Neuronal stem cell (in vitro differentiated cells): ENCODE data around the gene WNT6.

Source experiments
- DNase-seq: peaks from one replicate; pipeline ENCODE4 v3.0.0-alpha.2; 2013; ENCODE audit warnings: low spot score
- H2AFZ ChIP-seq: one replicate; pipeline ENCODE4 v1.6.1; 2013; ENCODE audit warnings: mild to moderate bottlenecking, low read length, inconsistent platforms
- H2AK5ac ChIP-seq: 2 replicates; pipeline ENCODE4 v1.6.1; 2013; ENCODE audit warnings: low read depth, mild to moderate bottlenecking, inconsistent platforms, low read length, moderate library complexity, mixed read lengths
- H2BK120ac ChIP-seq: 2 replicates; pipeline ENCODE4 v1.6.1; 2013; ENCODE audit warnings: low read depth, mild to moderate bottlenecking, inconsistent platforms, low read length, moderate library complexity, mixed read lengths
- H2BK12ac ChIP-seq: one replicate; pipeline ENCODE4 v1.6.1; 2013; ENCODE audit warnings: low read length, inconsistent platforms
- H2BK15ac ChIP-seq: 2 replicates; pipeline ENCODE4 v1.6.1; 2013; ENCODE audit warnings: mild to moderate bottlenecking, low read length, inconsistent platforms, mixed read lengths
- H2BK5ac ChIP-seq: one replicate; pipeline ENCODE4 v1.6.1; 2013; ENCODE audit warnings: inconsistent platforms, mild to moderate bottlenecking, low read length, moderate library complexity
- H3K14ac ChIP-seq: one replicate; pipeline ENCODE4 v1.6.1; 2013; ENCODE audit warnings: low read length, inconsistent platforms
- H3K18ac ChIP-seq: 2 replicates; pipeline ENCODE4 v1.6.1; 2013; ENCODE audit warnings: low read length, inconsistent platforms
- H3K23ac ChIP-seq: 2 replicates; pipeline ENCODE4 v1.6.1; 2013; ENCODE audit warnings: low read depth, mild to moderate bottlenecking, mixed read lengths, low read length, inconsistent platforms; ENCODE audit not compliant: poor library complexity
- H3K27ac ChIP-seq: replicated peaks from 3 replicates; pipeline ENCODE4 v1.5.1; 2013; ENCODE audit warnings: low read length, inconsistent platforms
- H3K27me3 ChIP-seq, 3 experiments: 2 replicates each; pipeline ENCODE4 v1.6.1; 2013; ENCODE audit warnings: low read length in 3 of 3, mild to moderate bottlenecking in 2 of 3, inconsistent platforms in 1 of 3, low read depth in 1 of 3, mixed read lengths in 1 of 3, moderate library complexity in 1 of 3; ENCODE audit not compliant: control insufficient read depth in 3 of 3, insufficient read depth in 3 of 3
- H3K36me3 ChIP-seq, 2 donors: replicated peaks in 1 of 2; 2 replicates each; pipeline ENCODE4 v1.6.1; 2013; ENCODE audit warnings: low read length in 2 of 2; ENCODE audit not compliant: control insufficient read depth in 2 of 2, insufficient read depth in 2 of 2
- H3K4ac ChIP-seq: 2 replicates; pipeline ENCODE4 v1.6.1; 2013; ENCODE audit warnings: inconsistent platforms, mild to moderate bottlenecking, low read length, moderate library complexity
- H3K4me1 ChIP-seq, 2 donors: 1 replicate in 1 of 2; 2 replicates in 1 of 2; pipeline ENCODE4 v1.6.1; 2013; ENCODE audit warnings: low read length in 2 of 2, low read depth in 1 of 2; ENCODE audit not compliant: control insufficient read depth in 2 of 2, insufficient read depth in 1 of 2
- H3K4me2 ChIP-seq: one replicate; pipeline ENCODE4 v1.6.1; 2013; ENCODE audit warnings: mild to moderate bottlenecking, low read length, inconsistent platforms; ENCODE audit not compliant: insufficient read depth, poor library complexity, severe bottlenecking
- H3K4me3 ChIP-seq, 2 donors: 2 replicates each; pipeline ENCODE4 v1.5.1; 2013; ENCODE audit warnings: low read length in 2 of 2, mild to moderate bottlenecking in 2 of 2, inconsistent platforms in 1 of 2, moderate library complexity in 1 of 2
- H3K79me1 ChIP-seq: one replicate; pipeline ENCODE4 v1.6.1; 2013; ENCODE audit warnings: low read depth, mild to moderate bottlenecking, inconsistent platforms, low read length, moderate library complexity
- H3K9ac ChIP-seq: one replicate; pipeline ENCODE4 v1.6.1; 2013; ENCODE audit warnings: mild to moderate bottlenecking, low read depth, low read length, inconsistent platforms; ENCODE audit not compliant: poor library complexity
- H3K9me3 ChIP-seq, 2 donors: replicated peaks in 1 of 2; 2 replicates each; pipeline versions ENCODE3 to v1.6.1; 2013; ENCODE audit warnings: low read length in 2 of 2, mild to moderate bottlenecking in 2 of 2, inconsistent platforms in 1 of 2, low read depth in 1 of 2, mixed read lengths in 1 of 2, moderate library complexity in 1 of 2; ENCODE audit not compliant: control insufficient read depth in 2 of 2, insufficient read depth in 1 of 2
- H4K8ac ChIP-seq: one replicate; pipeline ENCODE4 v1.6.1; 2013; ENCODE audit warnings: low read depth, mild to moderate bottlenecking, inconsistent platforms, low read length, moderate library complexity
- H4K91ac ChIP-seq: one replicate; pipeline ENCODE4 v1.6.1; 2013; ENCODE audit warnings: low read length, low read depth, mild to moderate bottlenecking, inconsistent platforms; ENCODE audit not compliant: poor library complexity
- WGBS, 2 donors: extraction: QIAGEN DNeasy Blood & Tissue Kit; methylation state at CpG; one replicate each; pipeline ENCODE4 v1.1.7; 2013; ENCODE audit warnings: missing lambda C conversion rate in 2 of 2, mixed read lengths in 1 of 2; ENCODE audit not compliant: insufficient read length in 2 of 2, insufficient replicate concordance in 1 of 2; ENCODE audit errors: extremely low coverage in 2 of 2; 5-methylcytosine and 5-hydroxymethylcytosine counted together

Gene WNT6

DNA sequence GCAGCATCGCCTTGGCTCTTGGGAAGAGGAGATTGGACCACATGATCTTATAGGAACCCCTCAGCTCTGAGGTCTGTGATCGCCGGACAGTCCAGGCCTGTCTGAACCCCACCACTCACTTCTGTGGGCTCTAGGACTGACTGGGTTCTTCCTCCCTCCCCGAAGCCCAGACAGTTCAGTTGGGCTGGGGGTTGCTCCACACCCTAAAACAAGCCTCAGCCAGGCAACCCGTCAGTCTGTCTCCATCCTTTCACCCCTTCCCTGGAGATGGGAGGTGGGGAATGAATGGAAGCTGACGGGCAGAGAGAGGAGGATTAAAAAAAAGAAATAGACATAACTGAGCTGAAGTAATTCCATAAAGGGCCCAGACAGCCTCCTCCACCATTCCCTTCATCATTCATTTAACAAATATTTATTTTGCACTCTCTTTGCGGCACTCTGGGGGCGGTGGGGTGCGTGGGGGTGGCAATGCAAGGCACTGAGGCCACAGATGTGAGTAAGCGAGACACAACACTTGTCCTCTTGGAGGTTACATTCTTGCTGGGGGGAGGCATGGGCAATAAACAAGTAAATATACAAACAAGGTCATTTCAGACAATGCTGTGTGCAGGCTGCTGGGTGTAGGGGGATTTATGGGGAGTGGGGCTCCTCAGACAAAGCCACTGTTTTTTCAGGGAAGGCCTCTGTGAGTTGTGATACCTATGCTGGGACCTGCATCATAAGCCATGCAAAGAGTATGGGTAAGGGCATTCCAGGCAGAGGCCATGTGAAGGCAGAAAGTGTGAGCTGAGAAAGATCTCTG lies 33.9 kb downstream of the WNT6 start:
- no peak overlapping the region for H4K91ac ChIP-seq
- WGBS, 2 donors = no CpG with 5 or more reads among the region's 10 CpGs
- no peak overlapping the region for H2AK5ac ChIP-seq
- peaks cover 2 to 13% of the 10 kb centered on the region in 2 donors for H3K4me1 ChIP-seq
- H2BK120ac ChIP-seq = no peak overlapping the region
- H3K4ac ChIP-seq = no peak overlapping the region
- no peak for DNase-seq
- peak overlapping the region; percentile 76 for H3K18ac ChIP-seq
- H3K27ac ChIP-seq = no peak overlapping the region
- H2BK5ac ChIP-seq = no peak overlapping the region
- peak overlapping the region; percentile 95 for H2AFZ ChIP-seq
- H3K79me1 ChIP-seq = no peaks in the 10 kb centered on the region
- peak overlapping the region; percentile 38 for H3K9ac ChIP-seq
- no peak overlapping the region for H2BK12ac ChIP-seq
- peak overlapping the region in 1 of 2 donors; percentile 38 for H3K4me3 ChIP-seq
- peaks cover 0 to 9% of the 10 kb centered on the region in 2 donors for H3K9me3 ChIP-seq
- H3K23ac ChIP-seq = no peak overlapping the region
- peaks cover 47 to 96% (median 86%) of the 10 kb centered on the region in 3 experiments for H3K27me3 ChIP-seq
- H3K36me3 ChIP-seq = no peaks in the 10 kb centered on the region
- no peak overlapping the region for H3K14ac ChIP-seq
- peak overlapping the region; percentile 21 for H2BK15ac ChIP-seq
- H3K4me2 ChIP-seq = peak overlapping the region; percentile 93
- H4K8ac ChIP-seq = no peak overlapping the region

DNA sequence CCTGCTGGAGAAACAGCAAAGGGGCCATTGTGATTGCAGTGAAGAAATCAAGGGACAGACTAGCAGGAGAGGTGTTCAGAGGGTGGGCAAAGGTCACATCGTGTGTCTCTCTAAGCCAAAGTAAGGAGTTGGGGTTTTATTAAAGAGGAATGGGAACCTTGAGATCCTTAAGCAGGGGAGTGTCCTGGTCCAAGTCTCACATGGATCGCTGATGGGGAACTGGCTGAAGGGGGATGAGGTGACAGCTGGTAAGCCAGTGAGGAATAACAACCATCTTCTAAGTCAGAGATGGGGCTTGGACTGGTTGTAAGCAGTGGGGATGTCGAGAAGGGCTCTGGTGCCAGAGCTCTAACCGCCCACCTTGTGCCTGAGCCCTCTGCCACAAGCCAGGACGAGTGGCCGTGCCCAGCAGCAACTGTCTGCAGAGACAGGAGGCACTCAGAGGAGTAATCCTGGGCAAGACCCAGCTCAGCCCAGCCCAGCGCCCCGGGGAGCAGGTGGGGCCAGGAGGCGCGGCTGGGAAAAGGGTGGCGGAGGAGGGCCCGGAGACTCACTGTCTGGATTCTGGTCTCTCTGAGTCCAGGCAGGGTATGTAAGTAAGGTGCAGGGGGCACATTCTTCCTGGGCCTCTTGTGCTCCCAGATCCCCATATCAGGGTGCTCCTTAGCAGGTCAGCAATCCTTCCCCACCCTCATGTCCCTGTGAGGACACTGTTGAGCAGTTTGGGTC lies 34.7 kb downstream of the WNT6 start:
- Histone ChIP-seq H3K27me3 (peaks cover 48 to 100% (median 93%) of the 10 kb centered on the region in 3 experiments), H3K27ac (no peak overlapping the region)
- no CpG with 5 or more reads among the region's 12 CpGs for WGBS, 2 donors

DNA sequence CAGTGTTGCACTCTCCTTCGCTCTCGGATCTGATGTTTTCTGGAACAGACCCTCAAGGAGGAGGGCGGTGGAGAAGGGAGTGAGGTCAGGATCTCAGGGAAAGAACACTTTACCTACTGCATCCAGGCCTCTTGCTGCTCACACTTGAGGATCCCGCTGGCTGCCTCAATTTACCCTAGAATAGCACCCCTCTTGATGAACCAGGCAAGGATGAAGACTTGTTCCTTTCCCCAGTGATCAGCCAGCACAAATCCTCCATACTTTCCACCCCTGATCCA lies 35.2 kb downstream of the WNT6 start:
- WGBS, 2 donors = no CpG with 5 or more reads among the region's 4 CpGs
- Histone ChIP-seq H4K91ac (no peak overlapping the region), H3K27me3 (peaks cover 48 to 100% (median 92%) of the 10 kb centered on the region in 3 experiments), H3K27ac (no peak overlapping the region), H3K79me1 (no peaks in the 10 kb centered on the region), H2BK5ac (no peak overlapping the region), H2BK120ac (no peak overlapping the region), H3K4ac (no peak overlapping the region), H3K9me3 (peaks cover 0 to 9% of the 10 kb centered on the region in 2 donors), H3K4me1 (peaks cover 2 to 13% of the 10 kb centered on the region in 2 donors), H2AK5ac (no peak overlapping the region), H3K18ac (no peak overlapping the region), H3K4me2 (no peak overlapping the region), H3K4me3 (no peak overlapping the region), H3K36me3 (no peaks in the 10 kb centered on the region), H3K9ac (no peak overlapping the region), H4K8ac (no peak overlapping the region), H2AFZ (no peak overlapping the region), H2BK15ac (no peak overlapping the region), H3K14ac (peak overlapping the region; percentile 31), H3K23ac (no peak overlapping the region), H2BK12ac (no peak overlapping the region)
- DNase-seq = no peak

More for the DNA sequence above, 34.7 kb downstream of the WNT6 start:
- Histone ChIP-seq H2AFZ (no peak overlapping the region), H4K8ac (no peak overlapping the region), H2BK12ac (no peak overlapping the region), H3K14ac (peak overlapping the region; percentile 31), H2AK5ac (no peak overlapping the region), H3K9me3 (peaks cover 0 to 9% of the 10 kb centered on the region in 2 donors), H2BK120ac (no peak overlapping the region), H2BK5ac (no peak overlapping the region), H2BK15ac (no peak overlapping the region), H3K4me2 (no peak overlapping the region), H3K4me1 (peaks cover 2 to 13% of the 10 kb centered on the region in 2 donors), H3K4ac (no peak overlapping the region), H3K79me1 (no peaks in the 10 kb centered on the region), H3K23ac (no peak overlapping the region), H3K36me3 (no peaks in the 10 kb centered on the region), H3K18ac (no peak overlapping the region), H4K91ac (no peak overlapping the region), H3K9ac (peak overlapping the region; percentile 33), H3K4me3 (no peak overlapping the region)
- no peak for DNase-seq

DNA sequence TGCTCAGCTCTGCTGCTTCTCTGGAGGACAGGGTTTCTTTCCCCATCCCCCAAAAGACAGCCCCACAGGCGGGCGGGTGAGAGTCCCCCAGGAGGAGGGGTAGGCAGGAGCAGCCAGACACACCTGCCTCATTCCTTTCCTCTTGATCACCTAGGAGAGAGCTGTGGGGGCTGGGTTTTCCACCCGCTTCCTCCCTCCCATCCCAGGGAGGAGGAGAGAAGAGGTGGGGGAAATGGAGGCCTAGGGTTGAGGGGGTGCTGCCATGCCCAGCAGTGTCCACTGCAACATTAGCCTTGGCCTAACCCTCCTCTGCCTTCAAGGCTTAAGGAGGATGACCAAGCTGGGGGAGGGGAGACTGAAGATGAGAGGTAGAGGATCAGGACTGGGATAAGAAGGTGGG lies 35.7 kb downstream of the WNT6 start:
- Histone ChIP-seq H3K14ac (no peak overlapping the region), H3K79me1 (no peaks in the 10 kb centered on the region), H3K4me1 (peaks cover 2 to 13% of the 10 kb centered on the region in 2 donors), H3K23ac (peak overlapping the region; percentile 3), H2AFZ (no peak overlapping the region), H3K9me3 (peaks cover under 1 to 9% of the 10 kb centered on the region in 2 donors), H3K4ac (no peak overlapping the region), H2AK5ac (peak overlapping the region; percentile 30), H3K27ac (no peak overlapping the region), H4K91ac (no peak overlapping the region), H3K36me3 (no peaks in the 10 kb centered on the region), H3K27me3 (peaks cover 48 to 96% (median 90%) of the 10 kb centered on the region in 3 experiments), H3K18ac (no peak overlapping the region), H2BK15ac (no peak overlapping the region), H3K9ac (peak overlapping the region; percentile 10), H3K4me2 (no peak overlapping the region), H4K8ac (no peak overlapping the region), H3K4me3 (no peak overlapping the region), H2BK12ac (no peak overlapping the region), H2BK5ac (no peak overlapping the region), H2BK120ac (no peak overlapping the region)
- no CpG with 5 or more reads among the region's 3 CpGs for WGBS, 2 donors
- no peak for DNase-seq
